Astrocyte of the spinal cord (primary cell): ENCODE measurements around the gene SMAD5.

Experiments
- DNase-seq: peaks from one replicate; pipeline ENCODE4 v3.0.0; 2011; ENCODE audit warnings: low read depth, low spot score
- H3K4me3 ChIP-seq: 2 replicates; pipeline ENCODE4 v1.5.1; 2011; ENCODE audit warnings: low read depth, mild to moderate bottlenecking, low read length, moderate library complexity
- CTCF ChIP-seq: IDR thresholded peaks from 2 replicates; pipeline ENCODE4 v1.5.1; 2012; ENCODE audit warnings: low read depth, mild to moderate bottlenecking, low read length, inconsistent platforms
- in situ Hi-C: cut with HindIII; loops from 2 replicates; pipeline ENCODE4 v1.10.0; 2017; ENCODE audit warnings: low sequenced_read_pairs

Gene SMAD5

GRCh38 chr5:136157514-136157913 lies 24.9 kb downstream of the SMAD5 start:
- H3K4me3 ChIP-seq, result no peak overlapping the region
- no peak for TF ChIP-seq CTCF
- in situ Hi-C loops, result no loop called here
- no peak for DNase-seq

- H3K4me3 ChIP-seq, result no peak overlapping the region
- TF ChIP-seq CTCF, result no peak
- in situ Hi-C loops, result no loop called here
- DNase-seq, result peak; percentile 16
Observed at GRCh38 chr5:136159457-136159856, 26.8 kb downstream of the SMAD5 start.

GRCh38 chr5:136162008-136162407 lies 29.4 kb downstream of the SMAD5 start:
- no peak for DNase-seq
- TF ChIP-seq CTCF, result no peak
- H3K4me3 ChIP-seq, result no peak overlapping the region
- in situ Hi-C loops, result no loop called here

GRCh38 chr5:136164226-136164625 lies 31.6 kb downstream of the SMAD5 start:
- H3K4me3 ChIP-seq, result no peak overlapping the region
- DNase-seq, result no peak
- in situ Hi-C loops, result no loop called here
- no peak for TF ChIP-seq CTCF

GRCh38 chr5:136166909-136167308 lies 34.3 kb downstream of the SMAD5 start:
- DNase-seq, result no peak
- TF ChIP-seq CTCF, result no peak
- in situ Hi-C loops, result no loop called here
- no peak overlapping the region for H3K4me3 ChIP-seq

- no peak for TF ChIP-seq CTCF
- no peak for DNase-seq
- H3K4me3 ChIP-seq, result no peak overlapping the region
- in situ Hi-C loops, result no loop called here
Observed at GRCh38 chr5:136169218-136169617, 36.6 kb downstream of the SMAD5 start.

GRCh38 chr5:136174021-136174659 lies 41.5 kb downstream of the SMAD5 start:
- in situ Hi-C loops, result no loop called here
- DNase-seq, result peak; percentile 64
- H3K4me3 ChIP-seq, result no peak overlapping the region
- peak; percentile 69 for TF ChIP-seq CTCF
